Endothelial cell of umbilical vein (primary cell): ENCODE data around the gene GPR78. TPM values are rescaled to one million over a fixed set of nuclear protein-coding genes. Genes with fewer than 3 reads are reported as not detected.
"Not testable (repeated sequence)": the region's sequence is repeated elsewhere in the genome, so short reads cannot be mapped to it uniquely, and the experiment has no call there.

Experiments used
- BruUV-seq: library from RNA; stranded (reverse); fragments of 400-500 nt; replicated peaks from 2 replicates; lab custom pipeline; 2021; lab: Mats Ljungman, UMichigan
- CTCF ChIA-PET: fragments of 300-600, 350-600 bp; sonication (Branson Sonifier 250); formaldehyde crosslinking; loops from one replicate; lab custom pipeline; 2021; ENCODE audit warnings: antibody characterized with exemption, inconsistent platforms; lab: Charles Lee
- POLR2A ChIA-PET: fragments of 300-600, 350-600 bp; sonication (Branson Sonifier 250); formaldehyde crosslinking; loops from one replicate; lab custom pipeline; 2021; ENCODE audit warnings: antibody characterized with exemption, inconsistent platforms; lab: Charles Lee
- DNase-seq: peaks from one replicate; pipeline ENCODE4 v3.0.0-alpha.2; 2011; ENCODE audit warnings: low read depth, low spot score
- FAIRE-seq: peaks from 2 replicates; lab custom pipeline; 2011; peaks lifted over from hg19 to GRCh38; lab: Jason Lieb, UNC
- H2AFZ ChIP-seq: 2 replicates; pipeline ENCODE4 v1.6.0; 2012; ENCODE audit warnings: low read depth, low read length, control low read depth, inconsistent platforms
- H3K27ac ChIP-seq: 2 replicates; pipeline ENCODE4 v1.5.1; 2011; ENCODE audit warnings: low read depth, mild to moderate bottlenecking, control low read depth, low read length, moderate library complexity; ENCODE audit not compliant: insufficient read depth
- H3K27me3 ChIP-seq, 2 experiments: 2 replicates each; pipeline versions ENCODE4 v1.6.0 to v1.6.1; 2011; ENCODE audit warnings: low read length in 2 of 2, mixed read lengths in 1 of 2; ENCODE audit not compliant: control insufficient read depth in 2 of 2, insufficient read depth in 2 of 2
- H3K36me3 ChIP-seq, 2 experiments: 2 replicates in 1 of 2; 3 replicates in 1 of 2; pipeline ENCODE4 v1.5.1; 2011; ENCODE audit warnings: low read length in 2 of 2, mild to moderate bottlenecking in 1 of 2, moderate library complexity in 1 of 2; ENCODE audit not compliant: control insufficient read depth in 2 of 2, insufficient read depth in 2 of 2; ENCODE audit errors: extremely low read depth in 1 of 2
- H3K4me1 ChIP-seq: 3 replicates; pipeline ENCODE4 v1.5.1; 2011; ENCODE audit warnings: mild to moderate bottlenecking, low read length; ENCODE audit not compliant: control insufficient read depth, insufficient read depth; ENCODE audit errors: extremely low read depth
- H3K4me2 ChIP-seq: 2 replicates; pipeline ENCODE4 v1.6.1; 2011; ENCODE audit warnings: low read length, control low read depth, mixed read lengths; ENCODE audit not compliant: insufficient read depth
- H3K4me3 ChIP-seq, 3 experiments: fragments of 200-600 bp in 1 of 3; sonication (generic), shearing (Covaris generic) in 1 of 3; replicated peaks in 1 of 3; 2 replicates each; pipeline ENCODE4 v1.5.1; 2011 to 2016; ENCODE audit warnings: control low read depth in 3 of 3, low read length in 3 of 3, mild to moderate bottlenecking in 2 of 3, inconsistent platforms in 1 of 3, low read depth in 1 of 3, moderate library complexity in 1 of 3; ENCODE audit not compliant: insufficient read depth in 1 of 3
- H3K79me2 ChIP-seq: 2 replicates; pipeline ENCODE4 v1.6.0; 2012; ENCODE audit warnings: low read length, inconsistent platforms; ENCODE audit not compliant: control insufficient read depth, insufficient read depth
- H3K9ac ChIP-seq: replicated peaks from 2 replicates; pipeline ENCODE3; 2011; ENCODE audit warnings: low read length, control low read depth; ENCODE audit not compliant: insufficient read depth; ENCODE audit errors: extremely low read depth
- H3K9me1 ChIP-seq: replicated peaks from 3 replicates; pipeline ENCODE4 v1.6.0; 2011; ENCODE audit warnings: mild to moderate bottlenecking, low read length; ENCODE audit not compliant: control insufficient read depth, insufficient read depth; ENCODE audit errors: extremely low read depth
- H3K9me3 ChIP-seq: replicated peaks from 2 replicates; pipeline ENCODE4 v1.5.1; 2012; ENCODE audit warnings: low read length, inconsistent platforms; ENCODE audit not compliant: control insufficient read depth, insufficient read depth
- H4K20me1 ChIP-seq: replicated peaks from 2 replicates; pipeline ENCODE3; 2011; ENCODE audit warnings: mild to moderate bottlenecking, low read length; ENCODE audit not compliant: control insufficient read depth, insufficient read depth; ENCODE audit errors: extremely low read depth
- dilution Hi-C: fragments of 300-500 bp; cut with MboI; formaldehyde crosslinking; loops from one replicate; pipeline ENCODE4 v1.15.0; 2019; ENCODE audit warnings: low sequenced_read_pairs; ENCODE audit not compliant: extremely low pct_ligation_motif_present
- intact Hi-C: fragments of 100-400 bp; cut with micrococcal nuclease; formaldehyde crosslinking; loops from one replicate; pipeline ENCODE4 v1.10.0; 2022
- polyA plus RNA-seq, 4 experiments: library from polyadenylated mRNA; depleted of rRNA in 3 of 4; stranded (reverse) in 3 of 4; unstranded in 1 of 4; fragments of >200 nt; gene quantifications; 2 replicates each; pipeline versions ENCODE4 v1.2.1 to v1.2.3, GENCODE V29; 2011 to 2012; ENCODE audit warnings: missing spikeins in 1 of 4
- total RNA-seq: library from RNA; stranded (reverse); gene quantifications from 2 replicates; pipeline ENCODE4 v1.2.3, GENCODE V29; 2021

Gene GPR78
- total and polyA plus RNA-seq, 2 donors (not counting 3 experiments of a cell fraction or from before 2014, with no cell fraction given) = not detected

DNA sequence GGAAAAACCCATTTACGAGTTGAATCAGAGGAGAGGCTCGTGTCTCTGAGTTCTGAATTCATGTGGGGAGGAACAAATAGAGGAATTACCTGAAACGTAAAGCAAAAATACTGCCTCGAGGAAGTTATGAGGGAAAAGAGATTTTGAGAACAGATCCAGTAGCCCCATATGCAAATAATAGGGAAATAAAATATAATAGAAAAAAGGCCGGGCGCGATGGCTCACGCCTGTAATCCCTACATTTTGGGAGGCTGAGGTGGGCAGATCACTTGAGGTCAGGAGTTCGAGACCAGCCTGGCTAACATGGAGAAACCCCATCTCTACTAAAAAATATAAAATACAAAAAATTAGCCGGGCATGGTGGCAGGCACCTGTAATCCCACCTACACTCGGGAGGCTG, 54.6 kb downstream of the GPR78 start:
- H3K4me1 ChIP-seq, intact Hi-C loops, H2AFZ ChIP-seq, CTCF ChIA-PET, H3K9me1 ChIP-seq, H3K27ac ChIP-seq, H3K9ac ChIP-seq, H4K20me1 ChIP-seq, H3K9me3 ChIP-seq, dilution Hi-C loops, FAIRE-seq, H3K4me2 ChIP-seq, H3K36me3 ChIP-seq, POLR2A ChIA-PET, H3K4me3 ChIP-seq, H3K27me3 ChIP-seq, DNase-seq, H3K79me2 ChIP-seq, BruUV-seq: not testable (repeated sequence)

DNA sequence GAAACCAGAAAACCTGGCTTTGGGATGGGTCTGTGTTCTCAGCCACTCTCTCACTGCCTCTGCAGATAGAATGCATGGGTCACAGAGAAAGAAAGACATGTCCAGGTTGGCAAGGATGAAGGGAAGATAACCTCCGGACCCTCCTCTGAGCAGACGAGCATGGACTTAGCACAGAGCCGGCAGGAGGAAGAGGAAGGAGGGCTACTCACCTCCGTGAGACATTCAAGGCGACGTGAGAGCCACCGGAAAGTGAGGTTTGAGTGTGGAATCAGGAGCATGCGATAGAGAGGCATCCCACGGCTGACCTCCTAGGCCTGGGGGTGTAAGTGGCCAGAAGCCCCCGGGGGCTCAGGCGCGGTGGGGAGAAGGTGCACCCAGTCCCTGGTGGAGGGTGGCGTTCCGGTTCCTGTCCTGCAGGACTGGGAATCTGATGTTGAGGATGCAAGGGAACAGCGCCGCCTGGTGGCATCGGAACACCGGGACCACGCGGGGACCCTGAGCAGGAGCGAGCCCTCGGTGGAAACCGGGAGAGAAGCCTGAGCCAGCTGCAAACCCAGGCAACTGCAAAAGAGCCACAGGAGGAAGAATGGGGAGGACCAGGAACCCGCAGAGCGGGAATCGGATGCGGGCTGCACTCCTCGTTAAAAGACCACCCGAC, 55.8 kb downstream of the GPR78 start:
- CTCF ChIA-PET = interaction anchor here (0.6 kb wide), 1 partner anchor 281 kb away, joined by 3 read pairs; no protein-coding TSS in a partner anchor
- FAIRE-seq, H3K9me3 ChIP-seq, H4K20me1 ChIP-seq, H3K9ac ChIP-seq, POLR2A ChIA-PET, H2AFZ ChIP-seq, dilution Hi-C loops, H3K36me3 ChIP-seq, H3K27ac ChIP-seq, DNase-seq, H3K9me1 ChIP-seq, H3K4me3 ChIP-seq, H3K27me3 ChIP-seq, H3K4me1 ChIP-seq, BruUV-seq, H3K79me2 ChIP-seq, H3K4me2 ChIP-seq, intact Hi-C loops: not testable (repeated sequence)

Other genes with a start within 250 kb of the GPR78 start
- gene ACOX3, start 139.7 kb upstream of the GPR78 start, total RNA-seq = 25.6 and 26.3 TPM in 2 replicates
- gene ACOX3, start 139.7 kb upstream of the GPR78 start, polyA plus RNA-seq = 10.6 and 13.0 TPM in 2 replicates
- 17.3 and 20.7 TPM in 2 replicates for gene TRMT44, start 139.6 kb upstream of the GPR78 start, total RNA-seq
- 10.4 and 10.6 TPM in 2 replicates for gene TRMT44, start 139.6 kb upstream of the GPR78 start, polyA plus RNA-seq
- not detected in 2 replicates for gene CPZ, start 12.4 kb downstream of the GPR78 start, total RNA-seq
- gene CPZ, start 12.4 kb downstream of the GPR78 start, polyA plus RNA-seq = not detected in 2 replicates